HCT116 (cell line): ENCODE results near the gene ATG16L1. TPM values are rescaled to one million over a fixed set of nuclear protein-coding genes. Genes with fewer than 3 reads are reported as not detected.

Experiments used
- ATAC-seq: fragments of 200-7000 bp; cut with Tn5 transposase; 2 replicates; pipeline ENCODE4 v1.9.1; 2020; ENCODE audit warnings: mild to moderate bottlenecking, moderate library complexity
- BruUV-seq: library from RNA; stranded (reverse); fragments of 400-500 nt; replicated peaks from 2 replicates; lab custom pipeline; 2021; lab: Mats Ljungman, UMichigan
- CTCF ChIA-PET: fragments of 300-600 bp; sonication (Branson Sonifier 250); formaldehyde crosslinking; loops from one replicate; lab custom pipeline; 2021; ENCODE audit warnings: antibody characterized with exemption; lab: Charles Lee
- POLR2A ChIA-PET: fragments of 300-600, 350-600 bp; sonication (Branson Sonifier 250); formaldehyde crosslinking; loops from one replicate; lab custom pipeline; 2021; ENCODE audit warnings: antibody characterized with exemption; lab: Charles Lee
- RAD21 ChIA-PET, 2 experiments: fragments of 300-600 bp; sonication (Branson Sonifier 250); formaldehyde crosslinking; loops; one replicate each; lab custom pipeline; 2023; ENCODE audit warnings: low total read pairs in 2 of 2; ENCODE audit not compliant: uncharacterized antibody in 2 of 2, unreplicated experiment in 2 of 2, low non-redundant PET in 1 of 2; lab: Charles Lee
- DNase-seq: peaks from one replicate; pipeline ENCODE4 v3.0.0-alpha.2; 2010; ENCODE audit warnings: low read depth, low spot score
- H2AFZ ChIP-seq: fragments of 200-600 bp; shearing (Covaris generic), sonication (generic); 2 replicates; pipeline ENCODE4 v1.6.1; 2017; ENCODE audit warnings: low read depth, mixed run types, mixed read lengths, antibody characterized with exemption, low read length; ENCODE audit not compliant: poor library complexity, severe bottlenecking
- H3K27ac ChIP-seq: 2 replicates; pipeline ENCODE4 v1.5.1; 2012; ENCODE audit warnings: low read depth, low read length
- H3K27me3 ChIP-seq: fragments of 200-600 bp; sonication (generic); 2 replicates; pipeline ENCODE4 v1.6.1; 2016; ENCODE audit warnings: mixed run types, low read length, mixed read lengths; ENCODE audit not compliant: insufficient read depth
- H3K36me3 ChIP-seq, 2 experiments: fragments of 200-500 bp in 1 of 2; fragments of 200-600 bp in 1 of 2; sonication (Bioruptor generic) in 1 of 2; sonication (generic) in 1 of 2; 2 replicates each; pipeline versions ENCODE4 v1.5.1 to v1.6.1; 2014 to 2016; ENCODE audit warnings: low read length in 2 of 2, inconsistent platforms in 1 of 2, mixed read lengths in 1 of 2, mixed run types in 1 of 2; ENCODE audit not compliant: insufficient read depth in 2 of 2, control insufficient read depth in 1 of 2
- H3K4me1 ChIP-seq, 2 experiments: fragments of 200-600 bp in 1 of 2; sonication (generic) in 1 of 2; 2 replicates each; pipeline versions ENCODE4 v1.5.1 to v1.6.1; 2012 to 2017; ENCODE audit warnings: low read length in 2 of 2, inconsistent platforms in 1 of 2, mild to moderate bottlenecking in 1 of 2, mixed read lengths in 1 of 2, mixed run types in 1 of 2, moderate library complexity in 1 of 2; ENCODE audit not compliant: insufficient read depth in 2 of 2, control insufficient read depth in 1 of 2
- H3K4me2 ChIP-seq: fragments of 200-600 bp; sonication (generic); 2 replicates; pipeline ENCODE4 v1.6.1; 2017; ENCODE audit warnings: mixed run types, low read length, mixed read lengths
- H3K4me3 ChIP-seq, 2 experiments: fragments of 200-600 bp in 1 of 2; sonication (generic) in 1 of 2; replicated peaks in 1 of 2; 2 replicates each; pipeline ENCODE4 v1.5.1; 2011 to 2016; ENCODE audit warnings: low read length in 2 of 2, control low read depth in 1 of 2, low read depth in 1 of 2, mild to moderate bottlenecking in 1 of 2, mixed read lengths in 1 of 2, mixed run types in 1 of 2
- H3K79me2 ChIP-seq: fragments of 200-600 bp; sonication (generic); 2 replicates; pipeline ENCODE4 v1.6.1; 2017; ENCODE audit warnings: mild to moderate bottlenecking, mixed run types, low read length, moderate library complexity, mixed read lengths; ENCODE audit not compliant: insufficient read depth
- H3K9ac ChIP-seq: fragments of 200-600 bp; sonication (generic); 2 replicates; pipeline ENCODE4 v1.6.1; 2016; ENCODE audit warnings: low read length, mixed read lengths
- H3K9me2 ChIP-seq: fragments of 200-600 bp; sonication (generic), shearing (Covaris generic); 2 replicates; pipeline ENCODE4 v1.6.1; 2017; ENCODE audit warnings: mixed run types, mild to moderate bottlenecking, moderate library complexity; ENCODE audit not compliant: insufficient read depth
- H3K9me3 ChIP-seq, 2 experiments: fragments of 200-500 bp in 1 of 2; fragments of 200-600 bp in 1 of 2; sonication (Bioruptor generic) in 1 of 2; sonication (generic) in 1 of 2; 2 replicates each; pipeline ENCODE4 v1.6.1; 2014 to 2017; ENCODE audit warnings: low read length in 2 of 2, mixed read lengths in 2 of 2, inconsistent platforms in 1 of 2, low read depth in 1 of 2, mild to moderate bottlenecking in 1 of 2, mixed run types in 1 of 2, moderate library complexity in 1 of 2; ENCODE audit not compliant: control insufficient read depth in 1 of 2, insufficient read depth in 1 of 2
- H4K20me1 ChIP-seq: fragments of 200-600 bp; sonication (generic), shearing (Covaris generic); 2 replicates; pipeline ENCODE4 v1.6.1; 2017; ENCODE audit warnings: mixed run types, mild to moderate bottlenecking, moderate library complexity; ENCODE audit not compliant: insufficient read depth
- ATF3 ChIP-seq: IDR thresholded peaks from 2 replicates; pipeline ENCODE4 v1.6.1; 2012
- CBX3 ChIP-seq: IDR thresholded peaks from 2 replicates; pipeline ENCODE4 v1.6.1; 2012; ENCODE audit warnings: low read depth
- CEBPB ChIP-seq: IDR thresholded peaks from 2 replicates; pipeline ENCODE4 v1.6.1; 2012; ENCODE audit warnings: low read depth
- ELF1 ChIP-seq: IDR thresholded peaks from 2 replicates; pipeline ENCODE4 v1.6.1; 2012; ENCODE audit warnings: low read depth, borderline replicate concordance
- EZH2 ChIP-seq: fragments of 200-600 bp; sonication (generic); IDR thresholded peaks from 2 replicates; pipeline ENCODE4 v1.6.1; 2017; ENCODE audit warnings: antibody characterized with exemption, mixed run types
- FOSL1 ChIP-seq: IDR thresholded peaks from 2 replicates; pipeline ENCODE4 v1.6.1; 2012; ENCODE audit warnings: low read depth
- JUND ChIP-seq: IDR thresholded peaks from 2 replicates; pipeline ENCODE4 v1.6.1; 2012
- MAX ChIP-seq: IDR thresholded peaks from 2 replicates; pipeline ENCODE4 v1.6.1; 2012
- REST ChIP-seq: IDR thresholded peaks from 2 replicates; pipeline ENCODE4 v1.6.1; 2012; ENCODE audit warnings: low read depth
- SIN3A ChIP-seq: IDR thresholded peaks from 2 replicates; pipeline ENCODE4 v1.6.1; 2012; ENCODE audit warnings: low read depth
- SRF ChIP-seq: IDR thresholded peaks from 2 replicates; pipeline ENCODE4 v1.6.1; 2012; ENCODE audit warnings: low read depth
- ZNF274 ChIP-seq: fragments of 200-500 bp; sonication (Bioruptor generic); IDR thresholded peaks from 2 replicates; pipeline ENCODE4 v1.6.1; 2014; ENCODE audit warnings: mild to moderate bottlenecking, low read depth, low read length, inconsistent platforms
- intact Hi-C: fragments of 100-400 bp; cut with micrococcal nuclease; formaldehyde crosslinking; loops from 2 replicates; pipeline ENCODE4 v1.10.0; 2022
- total RNA-seq: library from RNA; stranded (reverse); gene quantifications from one replicate; pipeline ENCODE4 v1.2.1, GENCODE V29; 2021; ENCODE audit not compliant: unreplicated experiment

ATG16L1 gene
- total RNA-seq, 1 experiment from 2014 or later = 43.4 TPM

- peaks cover 55 to 78% of the 10 kb centered on the region in 2 experiments for H3K36me3 ChIP-seq
- intact Hi-C loops = no loop called here
- CTCF ChIA-PET = no interaction called here
Observed at GRCh38 chr2:233260661-233261060, 9.2 kb downstream of the ATG16L1 start.

GRCh38 chr2:233261819-233262555 is 10.5 kb downstream of the ATG16L1 start:
- no peak overlapping the region for H3K27ac ChIP-seq
- peaks cover 54 to 79% of the 10 kb centered on the region in 2 experiments for H3K36me3 ChIP-seq
- no peaks in the 10 kb centered on the region for H3K27me3 ChIP-seq
- intact Hi-C loops = no loop called here
- H3K4me1 ChIP-seq = no peaks in the 10 kb centered on the region
- ChIA-PET RAD21 (no interaction called here), CTCF (no interaction called here), POLR2A (no interaction called here)
- H4K20me1 ChIP-seq = no peaks in the 10 kb centered on the region
- no TSS peak for BruUV-seq
- no peak for ATAC-seq
- H3K79me2 ChIP-seq = peaks cover 61% of the 10 kb centered on the region
- H3K9me2 ChIP-seq = no peaks in the 10 kb centered on the region
- H3K9ac ChIP-seq = no peak overlapping the region
- H2AFZ ChIP-seq = no peak overlapping the region
- no peak overlapping the region for H3K4me3 ChIP-seq
- H3K9me3 ChIP-seq = no peaks in the 10 kb centered on the region
- no peak overlapping the region for H3K4me2 ChIP-seq
- DNase-seq = no peak
- TF ChIP-seq ZNF274 (no peak), EZH2 (no peak), CBX3 (no peak), ELF1 (no peak), JUND (no peak), CEBPB (no peak), SIN3A (no peak), REST (no peak), SRF (no peak), ATF3 (no peak), FOSL1 (no peak)

More at GRCh38 chr2:233260661-233261060, 9.2 kb downstream of the ATG16L1 start:
- TF ChIP-seq CBX3 = no peak
- no peak for TF ChIP-seq SIN3A
- TF ChIP-seq ELF1 = no peak
- no peak for TF ChIP-seq MAX
- TF ChIP-seq ATF3 = no peak
- TF ChIP-seq EZH2 = no peak
- Histone ChIP-seq H2AFZ (no peak overlapping the region), H3K9me3 (no peaks in the 10 kb centered on the region), H3K4me2 (no peak overlapping the region), H3K4me1 (no peaks in the 10 kb centered on the region), H3K9ac (no peak overlapping the region), H3K27me3 (no peaks in the 10 kb centered on the region), H3K79me2 (peaks cover 74% of the 10 kb centered on the region), H3K9me2 (no peaks in the 10 kb centered on the region), H4K20me1 (no peaks in the 10 kb centered on the region), H3K27ac (no peak overlapping the region), H3K4me3 (no peak overlapping the region)
- ATAC-seq = no peak
- DNase-seq = no peak
- no TSS peak for BruUV-seq
- RAD21 ChIA-PET = no interaction called here
- POLR2A ChIA-PET = no interaction called here
